ENCODE measurements around the gene SYCP2L. TPM values are rescaled to one million over a fixed set of nuclear protein-coding genes. Genes with fewer than 3 reads are reported as not detected.
"Not testable (repeated sequence)": the region's sequence is repeated elsewhere in the genome, so short reads cannot be mapped to it uniquely, and the experiment has no call there.

The SYCP2L gene
- total RNA-seq, 1 donor from 2014 or later = 4.1 TPM

- no peak for DNase-seq (ENCODE audit: low spot score)
These were observed 9.0 kb upstream of the SYCP2L start for GRCh38 chr6:10877871-10878270.

- DNase-seq (ENCODE audit: low spot score) = no peak
These were observed 6.5 kb upstream of the SYCP2L start for GRCh38 chr6:10880366-10880765.

GRCh38 chr6:10882253-10882630, 4.6 kb upstream of the SYCP2L start:
- not testable (repeated sequence) for DNase-seq (ENCODE audit: low spot score)

- no peak for DNase-seq (ENCODE audit: low spot score)
These were observed 4.1 kb upstream of the SYCP2L start for GRCh38 chr6:10882657-10883171.

- DNase-seq (ENCODE audit: low spot score) = no peak
These were observed 3.3 kb upstream of the SYCP2L start for GRCh38 chr6:10883312-10884244.

- DNase-seq (ENCODE audit: low spot score) = no peak
These were observed 2.4 kb upstream of the SYCP2L start for GRCh38 chr6:10884245-10884972.

- DNase-seq (ENCODE audit: low spot score) = not testable (repeated sequence)
These were observed 524 bp upstream of the SYCP2L start for GRCh38 chr6:10886365-10886690.

GRCh38 chr6:10890151-10890550, 3.3 kb downstream of the SYCP2L start:
- DNase-seq (ENCODE audit: low spot score) = no peak

GRCh38 chr6:10891960-10892359, 5.1 kb downstream of the SYCP2L start:
- no peak for DNase-seq (ENCODE audit: low spot score)

GRCh38 chr6:10894958-10895357, 8.1 kb downstream of the SYCP2L start:
- no peak for DNase-seq (ENCODE audit: low spot score)

- DNase-seq (ENCODE audit: low spot score) = no peak
These were observed 9.8 kb downstream of the SYCP2L start for GRCh38 chr6:10896691-10897090.

- DNase-seq (ENCODE audit: low spot score) = no peak
These were observed 14.9 kb downstream of the SYCP2L start for GRCh38 chr6:10901770-10902169.

GRCh38 chr6:10904015-10904414, 17.2 kb downstream of the SYCP2L start:
- no peak for DNase-seq (ENCODE audit: low spot score)

- no peak for DNase-seq (ENCODE audit: low spot score)
These were observed 21.4 kb downstream of the SYCP2L start for GRCh38 chr6:10908228-10908627.

- DNase-seq (ENCODE audit: low spot score) = not testable (repeated sequence)
These were observed 32.7 kb downstream of the SYCP2L start for GRCh38 chr6:10919520-10919919.

GRCh38 chr6:10933126-10933525, 46.3 kb downstream of the SYCP2L start:
- no peak for DNase-seq (ENCODE audit: low spot score)

- DNase-seq (ENCODE audit: low spot score) = no peak
These were observed 53.0 kb downstream of the SYCP2L start for GRCh38 chr6:10939840-10940239.

GRCh38 chr6:10945845-10946244, 59.0 kb downstream of the SYCP2L start:
- DNase-seq (ENCODE audit: low spot score) = no peak

GRCh38 chr6:10947966-10948365, 61.1 kb downstream of the SYCP2L start:
- no peak for DNase-seq (ENCODE audit: low spot score)

GRCh38 chr6:10949579-10950490, 63.0 kb downstream of the SYCP2L start:
- DNase-seq (ENCODE audit: low spot score) = no peak

GRCh38 chr6:10951675-10952282, 64.9 kb downstream of the SYCP2L start:
- DNase-seq (ENCODE audit: low spot score) = peak; percentile 81
